Thyroid gland (tissue), 4 donors: ENCODE data around the gene SLC66A3. TPM values are rescaled to one million over a fixed set of nuclear protein-coding genes. Genes with fewer than 3 reads are reported as not detected.

Experiments
- DNase-seq, 2 donors: peaks; one replicate each; pipeline ENCODE4 v3.0.0-alpha.2; 2019
- H3K27ac ChIP-seq, 3 donors: fragments of 200-600 bp; sonication (generic); 1 replicate in 2 of 3; 2 replicates in 1 of 3; pipeline ENCODE4 v1.5.1; 2016 to 2019; ENCODE audit warnings: mild to moderate bottlenecking in 1 of 3, moderate library complexity in 1 of 3
- H3K27me3 ChIP-seq: fragments of 200-600 bp; sonication (generic); one replicate; pipeline ENCODE4 v1.5.1; 2019
- H3K36me3 ChIP-seq, 2 donors: fragments of 200-600 bp; sonication (generic); one replicate each; pipeline ENCODE4 v1.5.1; 2016 to 2019
- H3K4me1 ChIP-seq, 2 donors: fragments of 200-600 bp; sonication (generic); one replicate each; pipeline ENCODE4 v1.5.1; 2017 to 2019
- H3K4me3 ChIP-seq, 3 donors: fragments of 200-600 bp; sonication (generic); replicated peaks in 1 of 3; 1 replicate in 2 of 3; 2 replicates in 1 of 3; pipeline ENCODE4 v1.5.1; 2016; ENCODE audit warnings: mild to moderate bottlenecking in 1 of 3
- H3K9me3 ChIP-seq: fragments of 200-600 bp; sonication (generic); one replicate; pipeline ENCODE4 v1.5.1; 2017
- CTCF ChIP-seq, 6 experiments: fragments of 200-600 bp in 3 of 6; fragments of 450-650 bp in 3 of 6; sonication (generic) in 3 of 6; IDR thresholded peaks; one replicate each; pipeline ENCODE4 v1.5.1; 2016 to 2019; ENCODE audit warnings: antibody characterized with exemption in 6 of 6, mild to moderate bottlenecking in 2 of 6, inconsistent platforms in 1 of 6, moderate library complexity in 1 of 6
- POLR2A ChIP-seq, 2 donors: fragments of 450-650 bp; IDR thresholded peaks; one replicate each; pipeline ENCODE4 v1.6.1; 2017; ENCODE audit warnings: antibody characterized with exemption in 2 of 2, mild to moderate bottlenecking in 2 of 2, moderate library complexity in 1 of 2
- whole genome bisulfite sequencing, 2 donors: methylation state at CpG; one replicate each; pipeline ENCODE4 v1.1.5; 2017; 5-methylcytosine and 5-hydroxymethylcytosine counted together
- intact Hi-C: fragments of 100-400 bp; cut with DNase I; formaldehyde crosslinking; loops from one replicate; pipeline ENCODE4 v1.15.1; 2023
- total RNA-seq, 4 donors: library from RNA; depleted of rRNA; stranded (reverse); fragments of >200 nt; gene quantifications; one replicate each; pipeline ENCODE4 v1.2.3, GENCODE V29; 2016

SLC66A3 gene
- total RNA-seq, 4 donors from 2014 or later = 30.8 to 68.7 (median 43.2) TPM

GRCh38 chr2:11179196-11179595 lies 23.9 kb downstream of the SLC66A3 start:
- H3K9me3 ChIP-seq = no peaks in the 10 kb centered on the region
- H3K4me1 ChIP-seq = no peaks in the 10 kb centered on the region
- 80 to 86% methylated on average over 4 of the region's 4 CpGs for WGBS, 2 donors
- intact Hi-C loops = no loop called here
- H3K27ac ChIP-seq = no peak overlapping the region
- no peak overlapping the region for H3K4me3 ChIP-seq
- no peak for DNase-seq
- no peaks in the 10 kb centered on the region for H3K27me3 ChIP-seq
- no peaks in the 10 kb centered on the region for H3K36me3 ChIP-seq
- TF ChIP-seq POLR2A (IDR thresholded peaks at IDR 0.05) (no peak), CTCF (IDR thresholded peaks at IDR 0.05) (no peak)

- Histone ChIP-seq H3K27me3 (no peaks in the 10 kb centered on the region), H3K4me3 (no peak overlapping the region), H3K9me3 (no peaks in the 10 kb centered on the region), H3K27ac (no peak overlapping the region), H3K4me1 (no peaks in the 10 kb centered on the region), H3K36me3 (peaks cover 0 to under 1% of the 10 kb centered on the region in 2 donors)
- no peak for TF ChIP-seq POLR2A (IDR thresholded peaks at IDR 0.05)
- no peak for TF ChIP-seq CTCF (IDR thresholded peaks at IDR 0.05)
- intact Hi-C loops = no loop called here
- DNase-seq = no peak
- WGBS, 2 donors = 90 to 96% methylated on average over 4 of the region's 4 CpGs
These were observed 24.6 kb downstream of the SLC66A3 start for GRCh38 chr2:11179899-11180298.

GRCh38 chr2:11180653-11181052 lies 25.4 kb downstream of the SLC66A3 start:
- Histone ChIP-seq H3K4me1 (no peaks in the 10 kb centered on the region), H3K4me3 (no peak overlapping the region), H3K27ac (no peak overlapping the region), H3K36me3 (peaks cover 0 to 5% of the 10 kb centered on the region in 2 donors), H3K9me3 (no peaks in the 10 kb centered on the region), H3K27me3 (no peaks in the 10 kb centered on the region)
- no peak for TF ChIP-seq POLR2A (IDR thresholded peaks at IDR 0.05)
- no peak for TF ChIP-seq CTCF (IDR thresholded peaks at IDR 0.05)
- DNase-seq = no peak
- 88 to 90% methylated on average over 6 of the region's 6 CpGs for WGBS, 2 donors
- intact Hi-C loops = no loop called here

- Histone ChIP-seq H3K9me3 (no peaks in the 10 kb centered on the region), H3K27ac (no peak overlapping the region), H3K4me3 (no peak overlapping the region), H3K27me3 (no peaks in the 10 kb centered on the region), H3K36me3 (peaks cover 0 to 5% of the 10 kb centered on the region in 2 donors), H3K4me1 (no peaks in the 10 kb centered on the region)
- DNase-seq = no peak
- WGBS, 2 donors = 53 to 58% methylated on average over 2 of the region's 2 CpGs
- intact Hi-C loops = no loop called here
- TF ChIP-seq POLR2A (IDR thresholded peaks at IDR 0.05) = no peak
- TF ChIP-seq CTCF (IDR thresholded peaks at IDR 0.05) = no peak
These were observed 27.7 kb downstream of the SLC66A3 start for GRCh38 chr2:11182951-11183350.

- no peak for DNase-seq
- Histone ChIP-seq H3K27ac (no peak overlapping the region), H3K27me3 (no peaks in the 10 kb centered on the region), H3K4me1 (no peaks in the 10 kb centered on the region), H3K36me3 (peaks cover 3 to 5% of the 10 kb centered on the region in 2 donors), H3K4me3 (no peak overlapping the region), H3K9me3 (no peaks in the 10 kb centered on the region)
- no peak for TF ChIP-seq CTCF (IDR thresholded peaks at IDR 0.05)
- no peak for TF ChIP-seq POLR2A (IDR thresholded peaks at IDR 0.05)
- intact Hi-C loops = no loop called here
- 89 to 95% methylated on average over 6 of the region's 6 CpGs for WGBS, 2 donors
These were observed 30.9 kb downstream of the SLC66A3 start for GRCh38 chr2:11186145-11186544.
